NCI-H226 (cell line): ENCODE data around the gene TAC4.

Experiments used
- DNase-seq: peaks from one replicate; pipeline ENCODE4 v3.0.0-alpha.2; 2015

Gene TAC4, protein sequence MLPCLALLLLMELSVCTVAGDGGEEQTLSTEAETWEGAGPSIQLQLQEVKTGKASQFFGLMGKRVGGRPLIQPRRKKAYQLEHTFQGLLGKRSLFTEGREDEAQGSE

DNA sequence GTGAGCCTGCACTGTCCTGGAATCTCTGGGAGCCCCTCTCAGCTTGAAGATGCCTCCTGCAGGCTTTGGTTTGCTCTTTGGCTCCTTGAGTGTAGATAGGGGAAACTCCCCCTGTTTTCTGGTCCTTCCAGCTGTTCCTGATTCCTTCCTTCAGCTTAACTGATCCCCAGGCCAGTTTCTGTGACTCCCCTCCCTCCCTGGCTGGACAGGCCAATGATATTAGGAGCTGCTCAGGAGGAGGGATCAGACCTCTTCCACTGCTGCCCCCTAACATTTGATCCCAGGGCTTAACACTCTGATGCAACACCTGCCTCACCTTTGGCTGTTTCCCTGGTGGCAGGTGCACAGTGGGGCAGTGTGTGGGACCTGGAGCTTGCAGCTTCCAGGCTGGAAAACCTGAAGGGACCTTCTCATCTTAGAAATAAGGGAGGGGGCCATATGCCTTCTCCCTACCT lies at the start of gene TAC4:
Gene TAC4, minus strand, starts transcription at position 51 of the 455 bp plus-strand sequence. CDS start 52 bp downstream, outside the sequence.
- no peak for DNase-seq

DNA sequence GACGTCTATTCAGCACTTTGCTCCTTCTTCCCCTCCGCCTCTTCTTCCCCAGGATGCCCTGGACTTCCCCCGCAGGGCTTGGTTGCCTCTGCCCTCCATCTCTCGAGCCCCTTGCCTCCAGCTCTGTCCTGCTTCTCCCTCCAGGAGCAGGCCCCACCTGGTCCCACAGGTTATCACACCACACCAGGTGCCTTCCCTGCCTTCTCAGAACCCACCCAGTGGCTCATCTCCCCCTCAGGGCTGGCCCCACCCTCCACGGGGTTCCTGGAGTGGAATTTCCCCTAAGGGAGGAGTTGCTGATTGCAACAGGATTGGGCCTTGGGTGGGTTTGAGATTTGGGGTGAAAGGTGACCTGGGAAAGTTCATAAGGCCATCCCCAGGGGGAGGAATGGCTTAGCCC lies 49.0 kb upstream of the TAC4 start:
- DNase-seq, result no peak

DNA sequence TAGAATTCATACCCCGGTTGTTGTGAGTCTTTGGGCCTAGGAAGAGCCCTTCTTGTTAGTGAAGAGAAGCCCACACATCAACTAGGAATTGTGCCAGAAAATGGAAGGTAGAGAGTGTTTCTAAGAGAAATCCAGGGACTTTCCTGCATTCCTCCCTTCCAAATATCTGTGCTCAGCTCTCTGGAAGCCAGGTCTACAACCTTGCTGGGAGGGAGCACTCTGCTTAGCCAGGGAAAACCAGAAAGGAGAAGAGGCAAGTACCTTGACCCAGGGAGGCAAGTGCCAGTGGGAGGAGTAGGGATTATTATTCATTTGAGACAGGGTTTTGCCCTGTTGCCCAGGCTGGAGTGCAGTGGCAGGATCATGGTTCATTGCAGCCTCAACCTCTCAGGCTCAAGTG lies 48.4 kb upstream of the TAC4 start:
- DNase-seq, result peak; percentile 62

DNA sequence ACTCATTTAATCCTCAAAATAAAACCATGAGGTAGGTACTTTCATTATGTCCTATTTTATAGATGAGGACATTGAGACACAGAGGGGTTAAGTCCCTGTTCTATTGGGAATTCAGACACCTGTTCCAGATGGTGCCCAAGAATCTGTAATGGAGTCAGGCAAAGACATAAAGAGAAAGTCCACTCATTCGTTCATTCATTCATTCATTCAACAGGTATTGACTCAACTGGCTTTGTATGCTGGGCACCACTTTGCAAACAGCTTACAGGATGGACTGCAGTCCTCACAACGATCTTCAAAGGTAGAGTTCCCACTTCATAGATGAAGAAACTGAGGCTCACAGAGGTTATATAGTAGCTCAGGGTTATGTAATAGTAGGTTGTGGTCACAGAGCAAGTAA lies 47.9 kb upstream of the TAC4 start:
- no peak for DNase-seq

DNA sequence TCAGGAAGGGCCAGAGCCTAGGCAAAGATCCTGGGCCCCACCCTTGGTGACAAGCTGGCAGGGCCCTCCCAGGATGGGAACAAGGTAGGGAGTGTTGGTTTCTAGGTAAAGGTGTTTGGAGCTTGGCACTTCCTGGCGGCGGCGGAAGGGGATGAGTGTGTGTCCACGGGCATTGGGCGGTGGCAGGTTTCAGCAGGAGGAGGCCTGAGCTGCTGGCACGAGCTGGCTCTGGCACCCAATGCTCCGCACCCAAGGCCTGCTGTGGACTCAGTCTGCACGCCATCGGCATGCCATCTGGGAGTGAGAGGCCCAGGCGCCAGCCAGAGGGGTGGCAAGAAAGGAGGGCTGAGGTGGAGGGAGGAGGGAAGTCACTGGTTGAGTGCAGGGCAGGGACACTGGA lies 46.9 kb upstream of the TAC4 start:
- DNase-seq, result no peak

- DNase-seq, result no peak
Observed at GRCh38 chr17:49891694-49892389, 44.0 kb upstream of the TAC4 start.

DNA sequence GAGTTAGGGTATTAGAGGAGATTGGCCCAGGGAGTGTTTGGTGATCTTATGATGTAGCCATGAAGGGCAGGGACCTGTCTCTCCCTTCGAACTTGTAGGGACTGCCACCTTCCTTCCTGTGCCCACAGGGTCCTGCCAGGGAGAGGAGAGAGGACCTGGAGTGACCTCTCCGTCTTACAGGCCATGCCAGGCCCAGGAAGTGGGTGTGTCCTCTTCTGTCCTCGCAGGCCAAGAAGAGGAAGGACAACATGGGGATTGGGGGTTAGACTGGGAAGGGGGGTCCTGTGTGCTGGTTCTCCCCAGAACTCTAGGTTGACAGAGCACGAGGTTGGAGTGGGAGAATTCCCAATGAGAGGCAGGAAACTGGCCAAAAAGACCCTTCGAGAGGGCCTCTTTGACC lies 43.4 kb upstream of the TAC4 start:
- DNase-seq, result no peak

DNA sequence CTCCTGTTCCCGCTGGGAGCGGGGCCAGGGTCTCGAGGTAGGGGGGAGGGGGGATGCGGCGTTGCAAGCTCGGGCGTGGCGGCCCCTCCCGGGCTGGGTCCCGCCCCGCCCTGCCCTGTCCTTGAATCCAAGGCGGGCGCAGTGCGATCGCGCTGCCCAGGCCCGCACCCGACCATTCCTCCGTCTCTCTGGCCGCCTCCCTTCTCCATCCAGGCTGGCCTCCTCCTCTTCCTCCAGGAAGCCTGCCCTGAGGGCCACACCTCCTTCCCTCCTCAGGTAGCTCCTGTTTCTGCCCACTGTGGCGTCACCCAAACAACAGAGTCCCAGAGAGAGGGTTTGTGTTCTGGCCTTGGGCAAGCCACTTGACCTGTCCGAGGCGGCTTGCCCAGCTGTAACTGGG lies 43.0 kb upstream of the TAC4 start:
- DNase-seq, result no peak

DNA sequence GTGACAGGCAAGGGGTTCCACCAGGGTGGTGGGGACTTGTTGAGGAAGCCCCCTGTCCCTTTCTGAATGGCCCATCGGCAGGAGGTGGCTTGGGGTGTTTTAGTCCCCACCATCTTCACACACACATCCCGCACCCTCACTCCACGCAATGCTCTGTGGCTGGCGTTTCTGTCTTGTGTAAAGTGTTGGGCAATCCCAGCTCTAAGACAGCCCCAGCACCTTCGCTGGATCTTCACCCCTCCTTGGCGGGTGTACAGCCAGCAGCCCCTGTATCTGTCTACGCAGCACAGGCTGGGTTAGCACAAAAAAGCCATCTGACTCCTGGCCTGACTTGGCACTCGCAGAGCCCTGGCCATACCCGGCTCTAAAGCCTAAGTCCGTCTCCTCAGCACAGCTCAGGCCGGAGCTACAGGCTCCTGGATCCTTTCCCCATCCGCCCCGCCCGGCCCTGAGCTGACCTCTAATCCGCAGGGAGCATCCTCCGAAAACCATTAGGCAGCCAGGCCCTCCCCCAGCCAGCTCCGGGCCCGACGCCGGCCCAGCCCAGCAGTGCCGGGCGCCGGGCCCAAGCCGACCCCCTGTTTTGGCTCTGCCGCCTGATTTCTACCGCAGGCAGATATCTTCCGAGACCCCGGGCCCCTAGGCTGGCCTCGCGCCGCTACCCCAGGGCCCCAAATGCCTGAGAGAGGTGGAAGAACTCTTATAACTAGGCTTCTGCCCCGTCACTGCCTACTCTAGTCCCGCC lies 42.4 kb upstream of the TAC4 start:
- DNase-seq, result no peak

DNA sequence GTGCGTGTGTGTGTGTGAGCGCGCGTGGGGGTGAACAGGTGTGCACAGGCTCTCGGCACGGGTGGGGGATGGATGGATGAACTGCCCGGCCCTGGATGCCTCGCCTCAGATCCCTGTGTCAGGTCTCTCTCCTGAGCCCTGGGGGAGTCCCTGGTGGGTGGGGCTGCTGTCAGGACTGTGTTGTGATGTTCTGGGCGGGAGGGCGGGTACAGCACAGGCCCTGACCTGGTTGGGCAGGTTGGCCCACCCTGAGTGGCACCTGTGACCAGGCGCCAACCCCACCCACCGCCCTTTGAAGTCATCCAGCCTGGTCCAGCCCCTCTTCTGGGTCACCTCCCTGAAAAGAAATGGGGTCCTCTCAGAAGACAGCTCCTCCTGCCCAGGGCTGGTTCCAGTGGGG lies 41.6 kb upstream of the TAC4 start:
- DNase-seq, result no peak

DNA sequence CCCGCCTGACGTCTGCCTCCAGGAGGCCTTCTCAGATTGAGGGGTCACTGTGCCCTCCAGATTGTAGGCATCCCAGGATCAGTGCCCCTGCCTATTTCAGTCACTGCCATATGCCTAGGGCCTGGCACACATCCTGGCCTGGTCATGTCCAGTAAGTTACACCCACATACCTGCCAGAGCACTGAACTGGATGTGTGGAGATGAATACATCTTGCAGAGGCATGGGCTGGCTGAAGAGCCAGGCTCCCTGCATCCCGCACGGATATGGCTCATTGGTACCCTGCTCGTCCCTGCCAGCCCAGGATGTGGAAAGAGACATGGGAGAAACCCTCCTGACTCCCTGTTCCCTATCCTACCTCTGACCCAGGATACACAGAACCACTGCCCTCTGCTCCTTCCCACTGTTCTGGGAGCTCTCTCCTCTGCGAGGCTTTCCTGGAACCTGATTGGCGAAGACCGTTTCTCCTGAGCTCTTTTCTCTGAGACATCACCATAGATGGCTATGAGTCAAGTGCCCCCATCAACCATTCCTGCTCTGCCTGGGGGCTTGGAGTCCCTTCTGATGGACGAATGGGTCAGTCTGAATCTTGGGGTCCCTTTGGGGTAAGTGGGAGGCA lies 40.0 kb upstream of the TAC4 start:
- no peak for DNase-seq

DNA sequence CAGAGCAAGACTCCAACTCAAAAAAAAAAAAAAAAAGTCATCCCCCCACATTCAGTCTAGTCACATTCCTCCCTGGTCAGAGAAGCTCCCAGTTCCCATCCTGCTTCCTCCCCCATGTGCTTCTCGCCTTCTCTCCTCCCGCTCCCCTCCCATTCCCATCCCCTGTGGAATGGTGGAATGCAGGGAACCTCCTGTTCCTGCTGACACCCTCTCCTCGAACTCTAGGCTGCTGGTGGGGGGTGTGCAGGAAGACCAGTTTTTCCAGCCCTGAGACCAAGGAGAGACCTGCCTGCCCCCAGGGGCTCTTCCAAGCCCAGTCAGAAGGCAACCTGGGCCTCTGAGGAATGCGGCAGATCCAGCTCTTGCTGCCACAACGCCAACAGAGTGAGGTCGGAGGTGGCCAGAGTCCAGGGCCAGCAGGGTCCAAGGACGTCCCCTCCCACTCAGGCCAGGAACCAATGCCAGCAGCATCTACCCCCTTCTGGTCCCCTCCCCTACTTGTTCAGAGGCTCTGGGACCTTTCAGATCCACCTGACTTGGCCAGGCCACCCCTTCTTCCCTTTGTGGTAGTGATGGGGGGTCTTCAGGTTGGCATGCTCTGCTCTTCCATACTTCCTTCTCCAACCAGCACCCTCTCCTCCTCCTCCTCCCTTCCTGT lies 39.3 kb upstream of the TAC4 start:
- peak; percentile 81 for DNase-seq

DNA sequence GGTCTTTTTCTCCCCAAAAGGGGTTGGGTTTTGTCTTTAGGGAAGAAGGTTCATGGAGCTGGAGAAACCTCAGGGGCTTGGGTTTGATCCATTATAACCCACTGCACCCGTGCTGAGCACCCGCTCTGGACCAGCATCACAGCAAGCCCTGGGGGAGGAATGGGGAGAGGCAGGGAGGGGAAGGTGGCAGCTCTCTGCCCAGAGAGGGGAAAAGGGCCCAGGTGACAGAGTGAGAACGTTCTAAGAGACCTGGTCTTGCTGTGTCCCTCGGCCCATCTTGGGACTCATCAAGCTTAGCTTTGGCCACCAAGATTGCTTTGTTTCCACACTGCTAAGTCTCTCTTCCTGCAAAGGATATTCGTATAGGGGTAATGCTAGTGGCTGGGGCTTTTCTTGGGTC lies 38.2 kb upstream of the TAC4 start:
- no peak for DNase-seq

DNA sequence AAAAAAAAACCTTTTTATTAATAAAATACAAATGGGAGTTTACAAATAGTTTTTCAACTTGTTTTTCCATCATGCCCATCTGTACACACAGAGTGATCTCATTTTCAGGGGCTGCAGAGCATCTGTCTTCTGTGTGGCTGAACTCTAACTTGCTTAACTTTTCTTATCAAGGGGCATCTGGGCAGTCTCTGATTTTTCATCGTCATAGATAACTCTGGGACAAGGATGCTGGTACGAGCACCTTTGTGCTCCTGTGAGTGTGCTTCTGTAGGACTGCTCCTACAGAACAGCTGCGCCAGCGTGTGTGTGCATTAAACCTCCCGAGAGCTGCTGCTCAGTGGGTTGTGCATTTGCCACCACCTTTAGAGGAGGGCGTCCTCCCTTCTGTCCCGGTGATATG lies 34.6 kb upstream of the TAC4 start:
- no peak for DNase-seq

DNA sequence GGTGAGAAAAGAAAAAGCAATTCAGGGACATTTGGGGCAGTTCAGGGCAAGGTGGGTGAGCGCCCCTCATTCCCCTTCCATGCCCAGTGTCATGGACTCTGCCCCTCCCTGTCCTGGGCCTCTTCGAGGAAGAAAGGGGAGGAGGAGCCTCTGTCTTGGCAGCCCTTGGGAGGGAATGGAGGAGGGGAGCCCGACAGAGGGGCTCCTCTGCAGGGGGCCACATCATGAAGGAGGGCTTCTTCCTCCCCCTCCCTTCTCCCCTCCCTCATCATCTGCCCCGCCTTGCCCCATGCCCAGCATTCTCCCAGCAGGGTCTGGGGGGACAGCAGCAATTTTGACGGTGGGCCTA lies 33.2 kb upstream of the TAC4 start:
- DNase-seq, result no peak

DNA sequence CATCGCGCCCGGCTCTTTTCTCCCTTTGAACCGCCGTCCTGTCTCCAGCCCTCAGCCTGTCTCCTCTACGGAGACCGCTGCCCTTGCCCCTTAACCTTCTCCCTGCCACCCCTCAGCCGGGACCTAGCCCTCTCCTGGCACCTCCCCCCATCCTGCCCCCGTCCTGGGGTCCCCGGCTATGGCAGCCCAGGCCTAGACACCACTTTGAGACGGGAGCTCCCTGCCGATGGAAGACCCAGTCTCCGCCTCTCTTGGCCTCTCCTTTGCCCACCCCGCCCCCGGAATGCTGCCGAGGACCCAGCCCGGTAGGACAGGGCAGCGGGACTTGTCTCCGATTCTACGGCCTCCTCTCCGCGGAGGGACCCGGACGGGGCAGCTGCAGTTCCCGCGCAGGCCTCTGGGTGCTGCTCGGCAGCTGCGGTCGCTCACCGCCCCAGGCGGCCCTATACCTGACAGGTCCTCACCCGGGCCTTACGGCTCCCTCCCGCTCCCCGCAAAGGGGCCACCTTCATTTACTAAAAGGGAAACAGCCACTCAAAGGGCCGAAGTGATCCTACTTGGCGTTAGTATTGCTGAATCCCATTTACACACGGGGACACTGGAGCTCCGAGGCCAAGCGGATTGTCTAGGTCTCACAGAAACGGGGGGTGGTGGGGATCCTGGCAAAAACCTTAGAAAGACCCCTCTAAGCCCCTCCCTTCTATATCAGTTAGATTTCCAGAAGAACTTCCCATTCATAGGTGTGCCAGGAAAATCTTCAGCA lies 32.6 kb upstream of the TAC4 start:
- DNase-seq, result peak; percentile 63

GRCh38 chr17:49878931-49879904 lies 31.3 kb upstream of the TAC4 start:
- DNase-seq, result no peak

DNA sequence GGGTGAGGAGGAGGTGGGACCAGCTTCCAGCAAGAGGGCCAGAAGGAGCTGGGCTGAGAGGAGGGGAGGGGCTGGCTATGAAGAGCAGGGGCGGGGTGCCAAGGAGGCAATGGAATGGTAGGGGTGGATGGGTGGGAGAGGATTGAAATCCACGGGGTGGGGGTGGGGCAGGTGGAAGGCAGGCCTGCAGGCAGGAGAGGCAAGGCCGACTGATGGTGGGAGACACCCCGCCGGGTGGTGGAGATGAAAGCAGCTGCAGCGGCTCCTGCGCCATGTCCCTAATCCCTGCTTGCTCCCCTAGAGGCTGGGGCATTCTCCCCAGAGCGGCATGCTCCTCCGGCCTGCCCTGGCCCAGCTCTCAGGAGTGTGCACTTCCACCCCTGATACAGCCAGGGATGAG lies 27.8 kb upstream of the TAC4 start:
- no peak for DNase-seq

GRCh38 chr17:49874911-49875310 lies 27.0 kb upstream of the TAC4 start:
- DNase-seq, result no peak

GRCh38 chr17:49873926-49874325 lies 26.1 kb upstream of the TAC4 start:
- DNase-seq, result no peak

- DNase-seq, result no peak
Observed at GRCh38 chr17:49873466-49873865, 25.6 kb upstream of the TAC4 start.
